Prostate gland (tissue), 2 donors: ENCODE measurements around the gene TRAF4. TPM values are rescaled to one million over a fixed set of nuclear protein-coding genes. Genes with fewer than 3 reads are reported as not detected.
A peak's percentile ranks its signal among the peaks of the same experiment; 100 is the strongest.

Source experiments
- DNase-seq: peaks from one replicate; pipeline ENCODE4 v3.0.0-alpha.2; 2019; ENCODE audit warnings: low spot score
- H3K27ac ChIP-seq, 2 donors: fragments of 200-600 bp; sonication (generic); 2 replicates each; pipeline ENCODE4 v1.5.1; 2017 to 2019
- H3K27me3 ChIP-seq: fragments of 200-600 bp; sonication (generic); replicated peaks from 2 replicates; pipeline ENCODE4 v1.5.1; 2019; ENCODE audit not compliant: insufficient read depth
- H3K36me3 ChIP-seq, 2 donors: fragments of 200-600 bp; sonication (generic); 1 replicate in 1 of 2; 2 replicates in 1 of 2; pipeline versions ENCODE4 v1.5.1 to v1.8.1; 2017 to 2019
- H3K4me1 ChIP-seq: fragments of 200-600 bp; sonication (generic); replicated peaks from 2 replicates; pipeline ENCODE4 v1.5.1; 2019
- H3K4me3 ChIP-seq, 2 donors: fragments of 200-600 bp; sonication (generic); 2 replicates each; pipeline ENCODE4 v1.5.1; 2017 to 2019
- H3K9me3 ChIP-seq: fragments of 200-600 bp; sonication (generic); 2 replicates; pipeline ENCODE4 v1.5.1; 2017
- CTCF ChIP-seq, 4 experiments: fragments of 200-600 bp in 2 of 4; fragments of 450-650 bp in 2 of 4; sonication (generic) in 2 of 4; IDR thresholded peaks; 1 replicate in 3 of 4; 2 replicates in 1 of 4; pipeline ENCODE4 v1.5.1; 2016 to 2019; ENCODE audit warnings: antibody characterized with exemption in 4 of 4, mild to moderate bottlenecking in 2 of 4, moderate library complexity in 2 of 4
- POLR2A ChIP-seq: fragments of 450-650 bp; IDR thresholded peaks from one replicate; pipeline ENCODE4 v1.6.1; 2016; ENCODE audit warnings: antibody characterized with exemption, mild to moderate bottlenecking
- POLR2AphosphoS5 ChIP-seq: sonication (generic); formaldehyde crosslinking; IDR thresholded peaks from one replicate; pipeline ENCODE4 v1.6.1; 2017; ENCODE audit warnings: antibody characterized with exemption
- WGBS: methylation state at CpG from one replicate; pipeline ENCODE4 v1.1.5; 2018; 5-methylcytosine and 5-hydroxymethylcytosine counted together
- intact Hi-C: fragments of 100-400 bp; cut with DNase I; formaldehyde crosslinking; loops from one replicate; pipeline ENCODE4 v1.14.2; 2022
- total RNA-seq, 2 donors: library from RNA; depleted of rRNA; stranded (reverse); fragments of >200 nt; gene quantifications; one replicate each; pipeline ENCODE4 v1.1.0, GENCODE V29; 2016

TRAF4 gene
- total RNA-seq, 2 donors from 2014 or later, result 43.1 to 59.8 TPM

DNA sequence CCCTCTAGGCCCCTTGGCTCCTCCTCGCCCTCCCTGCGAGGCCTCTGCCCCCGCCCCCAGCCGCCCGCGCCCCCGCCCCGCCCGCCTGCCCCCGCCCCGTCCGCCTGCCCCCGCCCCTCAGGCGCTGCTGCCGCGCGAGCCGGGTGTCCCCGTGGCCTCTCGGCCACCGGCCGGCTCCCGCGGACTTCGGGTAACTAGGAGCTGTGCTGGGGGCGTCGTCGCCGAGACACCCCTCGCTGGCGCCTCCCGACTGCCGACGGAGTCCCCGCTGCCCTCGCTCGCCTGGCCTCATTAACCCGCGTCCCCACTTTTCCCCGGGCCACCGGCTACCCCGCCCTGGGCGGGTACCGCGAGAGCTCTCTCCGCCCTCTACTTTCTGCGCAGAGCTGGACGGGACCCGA lies 17.6 kb upstream of the TRAF4 start, which contains the start of gene TLCD1:
Gene TLCD1 (minus strand): TSS at position 8 of the 401 bp plus-strand sequence. CDS start 136 bp downstream, outside the sequence.
- DNase-seq, result peak; percentile 47
- peak within 1 kb of the TSS; percentile 99 for H3K27ac ChIP-seq
- peaks cover 5 to 7% of the 10 kb centered on the region in 2 donors for H3K36me3 ChIP-seq
- no peaks in the 10 kb centered on the region for H3K9me3 ChIP-seq
- TF ChIP-seq POLR2AphosphoS5 (no peak), POLR2A (no peak), CTCF (IDR thresholded peaks at IDR 0.05) (no peak)
- intact Hi-C loops, result loop anchor here (2.0 to 10.0 kb wide), 3 partner anchors 25 to 226 kb away; partner anchors contain the start of gene PHF12
- WGBS, result 0% methylated on average over 32 of the region's 49 CpGs
- H3K4me1 ChIP-seq, result peaks cover 19% of the 10 kb centered on the region
- H3K27me3 ChIP-seq, result no peaks in the 10 kb centered on the region
- H3K4me3 ChIP-seq, result peak within 1 kb of the TSS; percentile 63 to 76

GRCh38 chr17:28726627-28727491 lies 17.0 kb upstream of the TRAF4 start:
- Histone ChIP-seq H3K4me3 (peak overlapping the region; percentile 63 to 76), H3K27me3 (no peaks in the 10 kb centered on the region), H3K27ac (peak overlapping the region; percentile 99), H3K36me3 (peaks cover 5 to 7% of the 10 kb centered on the region in 2 donors), H3K4me1 (peaks cover 13% of the 10 kb centered on the region), H3K9me3 (no peaks in the 10 kb centered on the region)
- peak; percentile 94 for DNase-seq
- under 1% methylated on average over 57 of the region's 57 CpGs for WGBS
- intact Hi-C loops, result loop anchor here (2.0 to 10.0 kb wide), 3 partner anchors 24 to 225 kb away; partner anchors contain the start of gene PHF12
- TF ChIP-seq POLR2A (no peak), POLR2AphosphoS5 (peak; percentile 90), CTCF (IDR thresholded peaks at IDR 0.05) (peak; percentile 99 to 100 (median 100))

GRCh38 chr17:28728364-28729200 lies 15.2 kb upstream of the TRAF4 start, which contains the start of gene NEK8:
NEK8 (plus strand) TSS chr17:28728788; CDS start chr17:28728814, 26 bp downstream.
- Histone ChIP-seq H3K27ac (peak within 1 kb of the TSS; percentile 99), H3K4me3 (peak within 1 kb of the TSS; percentile 63 to 76), H3K27me3 (no peaks in the 10 kb centered on the region), H3K36me3 (peaks cover 0 to 1% of the 10 kb centered on the region in 2 donors), H3K4me1 (no peaks in the 10 kb centered on the region), H3K9me3 (no peaks in the 10 kb centered on the region)
- peak; percentile 98 for DNase-seq
- under 1% methylated on average over 52 of the region's 64 CpGs for WGBS
- intact Hi-C loops, result loop anchor here (2.0 to 10.0 kb wide), 3 partner anchors 14 to 224 kb away; partner anchors contain the start of gene PHF12
- peak; percentile 92 for TF ChIP-seq POLR2AphosphoS5
- peak in 1 of 4 experiments; percentile 16 for TF ChIP-seq CTCF (IDR thresholded peaks at IDR 0.05)
- TF ChIP-seq POLR2A, result peak; percentile 87

DNA sequence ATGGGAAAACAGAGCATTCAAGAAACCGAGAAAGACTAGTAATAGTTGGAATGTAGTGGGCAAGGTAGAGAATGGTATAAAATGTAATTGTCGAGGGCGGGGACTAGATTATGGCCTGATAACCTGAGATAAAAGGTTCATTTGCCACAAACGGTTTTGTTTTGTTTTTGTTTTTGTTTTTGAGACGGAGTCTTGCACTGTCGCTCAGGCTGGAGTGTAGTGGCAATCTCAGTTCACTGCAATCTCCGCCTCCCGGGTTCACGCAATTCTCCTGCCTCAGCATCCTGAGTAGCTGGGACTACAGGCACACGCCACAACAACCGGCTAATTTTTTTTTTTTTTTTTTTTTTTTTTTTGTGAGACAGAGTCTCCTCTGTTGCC lies 13.9 kb upstream of the TRAF4 start:
- no peak for DNase-seq
- H3K27ac ChIP-seq, result peak overlapping the region; percentile 99
- no peak overlapping the region for H3K4me3 ChIP-seq
- H3K27me3 ChIP-seq, result no peaks in the 10 kb centered on the region
- TF ChIP-seq POLR2AphosphoS5 (no peak), POLR2A (no peak), CTCF (IDR thresholded peaks at IDR 0.05) (no peak)
- H3K9me3 ChIP-seq, result no peaks in the 10 kb centered on the region
- WGBS, result 83% methylated on average over 11 of the region's 11 CpGs
- no peaks in the 10 kb centered on the region for H3K4me1 ChIP-seq
- intact Hi-C loops, result loop anchor here (2.0 to 10.0 kb wide), 3 partner anchors 13 to 222 kb away; partner anchors contain the start of gene PHF12
- H3K36me3 ChIP-seq, result peaks cover 0 to 3% of the 10 kb centered on the region in 2 donors
